Dedifferentiated amniotic fluid mesenchymal stem cell (primary cell): ENCODE results near the gene SLC36A3.
"Not testable (repeated sequence)": the region's sequence is repeated elsewhere in the genome, so short reads cannot be mapped to it uniquely, and the experiment has no call there.

Source experiments
- DNase-seq: peaks from one replicate; pipeline ENCODE4 v3.0.0-alpha.2; 2016; ENCODE audit errors: extremely low spot score

Gene SLC36A3

DNA sequence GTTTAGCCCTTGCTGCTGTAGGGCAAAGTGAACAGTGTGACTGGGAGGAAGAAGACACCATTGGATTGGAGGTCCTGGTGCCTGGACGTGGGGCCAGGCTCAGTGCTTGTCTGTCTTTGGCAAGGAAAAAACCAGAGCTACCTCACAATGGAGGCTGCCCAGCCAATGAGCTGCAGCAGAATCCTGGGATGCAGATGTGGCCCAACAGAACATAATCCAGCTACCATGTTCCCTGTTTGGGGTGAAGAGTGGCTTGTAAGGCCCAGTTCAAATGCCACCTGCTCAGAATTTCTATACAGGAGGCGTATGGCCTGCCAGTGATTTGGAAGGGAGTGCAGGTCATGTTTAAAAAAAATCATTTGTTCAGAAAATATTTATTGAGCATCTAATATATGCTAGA, at the start of gene SLC36A3:
TSS of gene SLC36A3 (minus strand) at position 101 of the 400 bp plus-strand sequence. CDS start 412 bp downstream, outside the sequence.
- no peak for DNase-seq

DNA sequence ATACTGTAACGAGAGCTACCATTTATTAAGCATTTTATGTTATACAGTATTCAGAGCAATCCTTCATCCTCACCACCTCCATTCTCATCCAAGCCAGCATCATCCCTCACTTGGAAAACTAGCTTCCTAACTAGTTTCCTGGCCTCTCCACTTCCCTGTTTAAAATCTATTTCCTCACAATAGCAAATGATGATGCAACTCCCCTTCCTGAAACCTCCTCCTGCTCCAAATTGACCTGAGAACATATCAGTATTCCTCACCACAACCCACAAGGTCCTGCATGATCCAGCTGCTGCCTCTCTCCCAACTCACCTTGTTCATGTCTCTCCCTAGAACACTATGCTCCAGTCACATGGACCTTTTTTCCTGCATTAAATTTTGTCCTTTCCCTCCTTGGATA, 48.1 kb upstream of the SLC36A3 start:
- no peak for DNase-seq

DNA sequence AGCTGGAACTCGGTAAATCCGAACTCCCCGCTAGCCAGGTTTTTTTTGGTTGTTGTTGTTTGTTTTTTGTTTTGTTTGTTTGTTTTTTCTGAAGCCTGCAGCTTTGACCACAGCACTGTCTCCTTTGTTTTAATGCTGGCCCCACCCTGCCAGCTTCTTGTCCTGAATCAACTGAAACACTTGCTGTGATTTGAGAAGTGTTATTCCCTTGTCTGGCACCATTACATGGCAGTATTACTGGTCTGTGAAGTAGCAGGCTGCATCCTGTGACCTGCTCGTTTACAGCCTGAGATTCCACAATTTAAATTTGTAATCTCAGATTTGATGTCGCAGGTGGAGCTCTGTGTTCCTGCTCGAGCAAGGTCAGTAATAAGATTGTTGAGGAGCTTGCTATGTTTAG, 45.2 kb upstream of the SLC36A3 start:
- DNase-seq, result no peak

DNA sequence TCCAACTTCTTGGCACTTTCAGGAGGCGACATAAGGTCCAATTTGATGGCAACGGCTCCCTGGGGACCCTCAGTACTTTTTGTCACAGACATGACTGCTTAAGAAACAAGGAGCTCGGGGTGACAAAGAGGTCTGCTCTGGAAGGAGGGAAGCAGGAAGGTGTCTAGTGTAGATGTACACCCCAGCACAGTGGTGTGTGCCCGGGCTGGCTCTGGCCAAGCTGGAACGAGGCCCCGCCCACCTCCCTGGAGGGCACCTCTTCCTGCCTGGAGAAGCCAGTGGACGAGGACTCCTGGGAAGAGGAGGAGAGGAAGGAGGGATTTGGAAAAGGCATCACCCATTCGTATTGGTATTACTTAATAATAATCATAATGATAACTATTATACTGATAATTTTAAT, 43.8 kb upstream of the SLC36A3 start, which contains the start of gene SLC36A2:
TSS of gene SLC36A2 (minus strand) at position 191 of the 400 bp plus-strand sequence. CDS start at position 92, 99 bp downstream.
- no peak for DNase-seq

DNA sequence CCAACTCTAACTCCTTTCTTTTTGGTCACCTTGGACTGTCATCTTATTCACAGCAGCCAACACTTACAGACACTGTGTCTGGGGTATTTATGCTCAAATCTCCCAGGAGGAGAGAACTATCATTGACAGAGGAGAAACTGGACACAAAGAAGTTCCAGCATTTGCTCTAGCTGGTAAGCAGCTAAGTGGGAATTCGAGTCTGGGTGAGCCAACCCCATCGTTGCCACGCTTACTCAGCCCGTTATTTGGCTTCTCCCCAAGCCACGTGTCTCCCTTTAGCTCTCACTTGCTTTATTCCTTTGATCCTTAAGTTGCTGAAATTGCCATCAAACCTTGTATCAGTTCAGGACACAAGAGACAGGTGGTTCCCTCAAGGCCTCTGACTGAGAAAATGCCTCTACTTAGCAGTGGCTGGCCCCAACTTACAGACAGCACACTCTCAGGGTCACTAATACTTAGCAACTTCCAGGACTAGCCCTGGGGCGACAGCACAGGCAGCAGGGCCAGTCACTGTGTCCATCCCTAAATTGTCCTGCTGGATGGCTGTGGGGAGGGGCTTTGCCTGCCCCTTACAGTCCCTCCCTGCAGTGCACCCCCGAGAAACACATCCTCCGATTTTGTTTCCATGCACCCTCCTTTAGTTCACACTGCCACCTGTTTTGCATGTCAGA, 42.4 kb upstream of the SLC36A3 start:
- no peak for DNase-seq

DNA sequence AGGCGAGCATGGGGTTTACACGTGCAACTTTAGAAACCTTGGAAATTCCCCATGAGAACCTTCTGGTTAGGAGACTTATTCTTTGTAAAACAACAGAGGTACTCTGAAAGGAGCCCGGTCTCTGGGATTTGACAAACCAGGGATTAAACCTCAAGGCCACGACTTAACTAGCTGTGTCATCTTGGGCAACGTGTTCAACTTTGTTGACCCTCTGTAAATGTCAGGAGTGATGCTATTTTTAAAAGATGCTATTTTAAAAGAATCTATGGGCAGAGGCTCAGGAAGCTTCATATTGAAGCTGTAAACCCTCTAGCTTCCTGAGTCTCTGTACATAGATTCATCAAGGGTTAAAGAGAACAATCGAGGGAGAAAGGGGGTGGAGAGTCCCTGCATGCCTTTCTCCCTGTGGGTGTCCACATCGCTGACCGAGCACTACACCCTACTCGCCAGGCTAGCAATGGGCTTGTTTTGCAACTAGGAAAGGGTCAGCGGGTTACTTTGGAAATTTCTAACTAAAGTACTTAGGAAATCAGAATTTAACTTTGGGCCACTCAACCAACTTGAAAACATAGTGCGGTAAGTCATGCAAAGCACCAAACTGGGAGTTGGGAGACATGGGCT, 41.7 kb upstream of the SLC36A3 start:
- DNase-seq, result no peak

DNA sequence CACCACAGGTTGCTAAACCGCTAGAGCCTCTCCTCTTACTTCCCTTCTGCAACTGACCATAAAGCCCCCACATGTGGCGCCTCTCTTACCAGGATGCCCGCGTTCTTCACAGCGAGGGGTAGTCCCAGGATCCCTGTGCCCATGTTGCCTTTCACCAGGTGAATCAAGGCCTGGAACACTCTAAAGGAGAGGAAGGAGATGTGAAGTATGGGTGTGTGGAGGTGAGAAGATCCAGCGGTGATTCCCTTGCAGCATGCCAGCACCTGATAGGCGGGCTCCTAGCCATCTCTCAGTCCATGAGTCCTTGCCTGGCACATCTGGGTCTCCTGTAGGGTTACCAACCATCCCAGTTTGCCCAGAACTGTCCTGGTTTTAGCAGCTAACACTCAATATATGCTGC, 40.5 kb upstream of the SLC36A3 start:
- DNase-seq, result no peak

DNA sequence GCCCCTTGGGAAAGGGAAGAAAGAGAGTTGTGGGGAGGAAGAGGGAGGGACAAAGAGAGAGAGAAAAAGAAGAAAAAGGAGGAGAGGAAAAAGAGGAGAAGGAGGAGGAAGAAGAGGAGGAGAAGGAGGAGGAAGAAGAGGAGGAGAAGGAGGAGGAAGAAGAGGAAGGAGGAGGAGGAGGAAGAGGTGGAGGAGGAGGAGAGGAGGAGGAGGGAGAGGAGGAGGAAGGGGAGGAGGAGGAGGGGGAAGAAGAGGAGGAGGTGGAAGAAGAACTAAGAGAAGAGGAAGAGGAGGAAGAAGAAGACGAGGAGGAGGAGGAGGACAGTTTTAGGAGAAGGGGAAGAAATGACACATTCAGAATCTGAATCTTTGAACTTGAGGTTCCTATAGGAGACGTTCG, 36.4 kb upstream of the SLC36A3 start:
- DNase-seq, result no peak

DNA sequence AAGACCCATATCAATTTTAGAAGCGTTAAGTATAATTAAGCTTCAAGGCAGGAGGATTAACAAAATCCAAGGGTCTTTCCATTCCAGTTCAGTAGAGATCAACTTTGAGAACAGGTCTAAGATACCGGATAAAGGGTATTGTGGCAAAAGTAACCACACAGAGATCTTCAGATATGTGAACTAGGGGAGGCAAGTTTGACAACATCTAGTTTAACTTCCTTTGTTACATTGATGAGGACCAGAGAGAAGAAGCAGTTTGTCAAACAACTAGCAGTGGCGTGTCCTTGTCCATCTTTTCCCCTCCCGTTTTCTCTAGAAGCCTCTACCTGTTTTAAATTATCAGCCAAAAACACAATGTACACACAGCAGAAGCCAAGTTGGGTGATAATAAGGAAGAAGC, 35.2 kb upstream of the SLC36A3 start:
- no peak for DNase-seq

DNA sequence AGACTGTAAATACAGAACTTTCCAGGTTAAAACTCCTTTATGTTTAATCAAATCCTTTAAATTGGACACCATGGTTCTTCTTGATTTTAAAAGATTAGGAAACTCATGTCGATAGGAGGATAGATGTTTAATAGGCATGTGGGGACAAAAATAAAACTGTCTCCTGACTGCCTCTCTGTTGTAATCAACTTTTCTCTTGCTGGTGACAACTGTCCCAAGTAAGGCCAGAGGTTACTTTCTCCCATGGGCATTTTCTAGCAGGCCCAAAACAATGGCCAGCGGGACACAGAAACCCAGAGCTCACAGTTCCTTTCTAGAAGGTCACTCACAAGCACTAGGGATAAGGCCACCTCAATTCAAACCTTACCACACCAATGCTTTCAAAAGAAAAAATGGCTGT, 29.3 kb upstream of the SLC36A3 start:
- no peak for DNase-seq

DNA sequence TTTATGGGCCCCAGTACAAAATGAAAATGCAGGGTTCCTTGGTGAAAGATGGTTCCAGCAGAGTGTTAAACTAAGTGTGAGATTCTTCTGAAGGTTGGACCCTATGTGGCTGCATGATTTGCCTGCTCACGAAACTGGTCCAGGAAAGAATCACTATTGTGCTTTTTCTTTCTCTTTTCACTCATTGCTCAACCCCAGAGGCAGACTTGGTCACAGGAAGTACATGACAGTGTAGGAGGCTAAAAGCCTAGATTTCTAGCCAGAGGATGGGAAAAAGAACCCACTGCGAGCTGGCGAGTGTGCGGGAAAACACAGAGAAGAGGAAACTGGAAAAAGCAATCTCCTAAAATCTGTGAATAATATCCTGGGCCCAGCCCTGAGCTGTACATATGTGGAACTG, 25.2 kb upstream of the SLC36A3 start:
- DNase-seq, result no peak

DNA sequence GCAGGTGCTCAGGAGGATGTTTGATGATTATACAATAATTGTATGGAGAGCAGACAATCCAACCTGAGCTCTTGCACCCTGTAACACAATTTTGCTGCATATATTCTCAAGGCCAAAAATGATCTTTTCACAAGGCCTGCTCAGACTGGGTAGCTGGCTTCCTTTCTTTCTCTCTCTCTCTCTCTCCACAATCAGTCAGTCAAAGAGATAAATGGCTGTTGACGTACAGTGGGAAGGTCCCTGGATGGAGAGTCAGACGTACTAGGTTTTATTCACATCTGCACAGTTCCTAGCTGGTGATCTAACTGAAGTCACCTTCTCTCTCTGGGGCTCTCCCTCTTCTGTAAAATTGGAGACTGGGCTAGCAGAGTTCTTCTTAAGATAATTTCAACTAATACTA, 24.0 kb upstream of the SLC36A3 start:
- no peak for DNase-seq

DNA sequence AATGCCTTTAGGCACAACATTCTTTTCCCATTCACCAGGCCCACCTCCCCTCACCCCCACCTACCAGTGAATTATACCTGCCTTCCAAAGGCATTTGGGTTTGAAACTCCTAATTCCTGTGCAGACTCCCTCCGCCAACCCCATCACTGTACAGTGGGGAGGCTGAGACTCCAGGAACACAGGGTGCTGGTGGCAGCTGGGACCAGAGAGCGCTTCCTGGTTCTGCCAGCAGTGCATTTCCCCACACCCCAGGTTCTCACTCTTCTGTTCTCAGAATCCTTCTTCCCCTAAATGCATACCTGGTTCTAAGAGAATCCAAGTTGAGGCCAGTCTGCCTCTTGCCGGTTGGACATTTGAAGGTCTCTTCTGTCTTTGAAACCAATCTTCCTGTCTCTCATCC, 22.7 kb upstream of the SLC36A3 start:
- no peak for DNase-seq

DNA sequence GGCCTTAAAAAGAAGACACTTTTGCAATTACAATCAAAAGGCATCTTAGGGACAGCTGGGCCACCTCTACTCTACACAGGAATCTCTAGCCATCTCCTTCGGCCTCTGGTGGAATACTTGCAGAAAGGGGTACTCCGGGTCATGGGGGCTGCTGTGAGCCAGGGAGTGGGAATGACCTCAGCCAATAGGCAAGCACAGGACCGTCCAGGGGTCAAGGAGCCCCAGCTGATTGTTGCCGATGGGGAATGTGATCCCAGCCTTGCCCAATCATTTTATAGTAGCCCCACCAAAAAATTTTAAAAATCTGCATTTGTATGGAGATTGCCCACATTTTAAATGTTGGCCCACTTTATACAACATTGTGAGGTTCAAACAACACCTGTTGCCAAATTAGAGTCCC, 16.9 kb upstream of the SLC36A3 start:
- no peak for DNase-seq

DNA sequence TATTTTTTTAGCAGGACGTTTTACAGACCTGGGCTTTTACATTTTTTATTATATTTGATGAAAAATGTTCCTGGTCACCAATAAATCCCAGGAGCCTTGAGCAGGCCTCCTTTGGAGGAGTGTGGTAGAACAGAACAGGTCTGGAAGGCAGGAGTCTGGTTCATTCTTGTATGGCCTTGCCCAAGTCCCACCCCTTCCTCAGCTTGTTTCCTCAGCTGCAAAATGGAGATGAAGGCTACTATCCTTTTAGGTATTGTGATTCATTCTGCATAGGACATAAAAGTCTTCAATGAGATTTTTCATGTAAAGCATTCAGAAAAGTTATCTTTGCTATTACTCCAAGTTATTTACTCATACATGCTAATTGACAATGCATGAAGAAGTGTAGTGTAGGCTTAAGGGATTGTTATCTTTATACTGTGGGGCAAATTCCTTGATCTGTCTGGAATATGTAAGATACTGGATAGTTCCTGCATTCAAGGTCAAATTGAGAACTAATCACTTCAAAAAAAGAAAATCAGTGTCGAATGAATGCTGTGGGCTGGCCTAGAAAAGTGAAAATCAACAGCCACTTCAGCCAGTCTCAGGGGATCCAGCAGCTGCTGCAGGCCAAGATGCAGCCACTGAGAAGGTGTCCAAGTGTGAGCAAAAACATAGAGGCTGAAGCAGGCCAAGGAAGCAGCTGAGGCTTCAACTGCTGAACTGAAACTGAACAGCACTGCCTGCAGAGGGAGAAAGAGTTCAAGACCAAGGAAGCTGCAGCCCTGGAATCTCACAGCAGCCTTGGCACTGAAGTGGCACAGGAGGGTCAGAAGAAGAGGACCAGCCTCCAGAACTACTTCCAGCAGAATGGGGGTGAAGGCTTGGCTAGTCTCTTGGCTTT, 15.5 kb upstream of the SLC36A3 start:
- DNase-seq, result no peak

DNA sequence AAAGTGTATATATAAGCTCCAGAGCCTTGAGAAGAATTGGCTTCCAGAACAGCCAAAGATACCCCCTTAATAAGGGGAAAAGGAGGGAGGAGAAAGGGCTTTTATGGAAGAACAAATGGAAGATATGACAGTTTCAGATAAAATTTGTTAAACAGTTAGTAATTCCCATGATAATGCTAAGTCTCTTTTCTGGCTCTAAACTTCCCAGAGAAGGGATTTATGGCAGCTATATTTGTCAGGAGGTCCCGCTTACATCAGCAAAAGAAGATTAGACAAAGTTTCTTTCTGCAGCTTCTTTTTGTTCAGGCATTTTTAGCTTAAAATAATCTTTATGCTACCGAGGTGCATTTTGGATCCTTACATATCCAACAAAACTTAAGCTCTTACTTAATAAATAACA, 14.3 kb upstream of the SLC36A3 start:
- no peak for DNase-seq

DNA sequence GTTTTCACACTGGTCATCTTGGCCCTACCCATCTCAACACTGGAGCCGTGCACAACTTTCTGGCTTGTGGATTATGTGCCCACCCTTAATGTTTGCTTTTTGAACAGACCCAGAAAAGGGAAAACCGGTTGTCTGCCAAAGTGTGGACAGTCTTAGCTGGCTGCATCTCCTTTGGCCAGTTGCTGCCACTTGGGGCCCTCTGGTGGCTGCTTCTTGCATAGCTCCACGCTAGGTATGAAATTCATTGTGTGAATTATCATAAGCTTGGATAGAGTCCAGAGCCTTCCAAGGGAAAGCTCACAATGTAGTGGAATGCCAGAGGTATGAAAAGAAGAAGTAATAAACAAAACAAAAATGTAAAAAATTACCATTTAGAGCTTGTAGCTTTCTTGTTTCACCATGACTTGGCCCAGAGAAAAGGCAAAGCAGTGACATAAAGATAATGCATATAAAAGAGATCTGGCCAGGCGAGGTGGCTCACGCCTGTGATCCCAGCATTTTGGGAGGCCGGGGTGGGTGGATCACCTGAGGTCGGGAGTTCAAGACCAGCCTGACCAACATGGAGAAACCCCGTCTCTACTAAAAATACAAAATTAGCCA, 12.5 kb upstream of the SLC36A3 start:
- peak; percentile 77 for DNase-seq

DNA sequence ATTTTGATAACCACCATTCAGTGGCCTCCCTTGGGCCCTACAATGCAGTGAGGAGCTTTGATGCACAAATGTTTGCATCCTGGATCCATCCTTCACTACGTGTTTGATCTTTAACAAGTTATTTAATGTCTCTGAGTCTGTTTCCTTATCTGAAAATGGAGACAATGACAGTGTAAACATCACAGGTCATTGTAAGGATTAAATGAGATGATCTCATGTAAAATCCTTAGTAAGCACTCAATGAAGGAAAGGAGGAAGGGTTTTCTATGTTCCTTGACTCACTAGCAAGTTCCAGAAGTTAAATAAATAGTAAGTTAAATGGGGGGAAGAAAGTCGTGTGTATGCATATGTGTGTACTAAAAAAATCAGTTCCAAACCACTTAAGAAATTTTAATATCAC, 9.8 kb upstream of the SLC36A3 start:
- DNase-seq, result no peak

DNA sequence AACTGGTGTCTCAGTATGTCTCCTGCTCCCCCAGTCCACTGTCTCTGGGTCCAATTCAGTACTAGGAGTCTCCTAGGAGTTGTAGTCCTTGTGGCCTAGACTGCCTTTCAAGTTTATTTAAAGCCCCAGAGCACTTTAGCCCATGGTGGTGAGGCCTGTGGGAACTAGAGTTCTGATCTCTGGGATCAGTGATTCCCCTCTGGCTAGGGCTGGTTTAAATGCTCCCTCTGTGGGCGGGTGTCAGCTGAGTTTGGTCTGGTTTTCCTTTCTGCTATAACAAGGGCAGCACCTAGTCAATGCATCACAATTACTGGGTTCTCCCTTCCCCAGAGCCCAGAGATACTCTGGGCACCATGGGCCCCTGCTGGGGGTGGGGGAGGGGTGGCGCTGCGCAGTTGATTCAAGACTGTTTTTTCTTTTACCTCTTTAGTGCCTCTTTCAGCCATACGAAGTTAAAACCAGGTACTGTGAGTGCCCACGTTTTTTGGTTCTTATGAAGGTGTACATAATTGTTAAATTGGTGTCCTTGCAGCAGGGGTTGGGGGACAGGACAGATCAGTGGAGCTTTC, 9.3 kb upstream of the SLC36A3 start:
- no peak for DNase-seq

DNA sequence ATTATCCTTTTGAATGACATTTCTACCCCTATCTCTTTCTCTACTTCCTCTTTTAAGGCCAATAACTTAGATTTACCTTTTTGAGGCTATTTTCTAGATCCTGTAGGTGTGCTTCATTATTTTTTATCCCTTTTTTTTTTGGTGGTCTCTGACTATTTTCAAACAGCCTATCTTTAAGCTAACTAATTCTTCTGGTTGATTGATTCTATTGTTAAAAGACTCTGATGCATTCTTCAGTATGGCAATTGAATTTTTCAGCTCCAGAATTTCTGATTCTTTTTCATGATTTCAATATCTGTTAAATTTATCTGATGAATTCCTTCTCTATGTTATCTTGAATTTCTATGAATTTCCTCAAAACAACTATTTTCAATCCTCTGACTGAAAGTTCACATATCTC, 7.4 kb upstream of the SLC36A3 start:
- DNase-seq, result no peak

DNA sequence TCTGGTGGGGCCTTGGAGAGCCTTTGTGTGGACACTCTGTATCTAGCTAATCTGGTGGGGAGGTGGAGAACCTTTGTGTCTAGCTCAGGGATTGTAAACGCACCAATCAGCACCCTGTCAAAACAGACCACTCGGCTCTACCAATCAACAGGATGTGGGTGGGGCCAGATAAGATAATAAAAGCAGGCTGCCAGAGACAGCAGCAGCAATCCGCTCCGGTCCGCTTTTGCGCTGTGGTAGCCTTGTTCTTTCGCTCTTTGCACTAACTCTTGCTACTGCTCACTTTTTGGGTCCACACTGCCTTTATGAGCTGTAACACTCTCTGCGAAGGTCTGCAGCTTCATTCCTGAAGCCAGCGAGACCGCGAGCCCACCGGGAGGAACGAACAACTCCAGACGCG, 6.3 kb upstream of the SLC36A3 start:
- DNase-seq, result not testable (repeated sequence)

DNA sequence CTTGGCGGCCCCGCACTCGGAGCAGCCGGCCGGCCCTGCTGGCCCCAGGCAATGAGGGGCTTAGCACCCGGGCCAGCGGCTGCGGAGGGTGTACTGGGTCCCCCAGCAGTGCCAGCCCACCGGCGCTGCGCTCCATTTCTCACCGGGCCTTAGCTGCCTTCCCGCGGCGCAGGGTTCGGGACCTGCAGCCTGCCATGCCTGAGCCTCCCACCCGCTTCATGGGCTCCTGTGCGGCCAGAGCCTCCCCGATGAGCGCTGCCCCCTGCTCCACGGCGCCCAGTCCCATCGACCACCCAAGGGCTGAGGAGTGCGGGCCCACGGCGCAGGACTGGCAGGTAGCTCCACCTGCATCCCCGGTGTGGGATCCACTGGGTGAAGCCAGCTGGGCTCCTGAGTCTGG, 5.7 kb upstream of the SLC36A3 start:
- not testable (repeated sequence) for DNase-seq
